ENCODE data around the gene ELF5.

GRCh38 chr11:34558673-34559072, 45.1 kb upstream of the ELF5 start:
- no peak for TF ChIP-seq CTCF (conservative IDR thresholded peaks at IDR 0.05 in 1 of 2, IDR thresholded peaks at IDR 0.05 in 1 of 2; ENCODE audit: low read depth in 1 of 2, low read length in 2 of 2)
- TF ChIP-seq EZH2 (IDR thresholded peaks at IDR 0.05; ENCODE audit: low read length, missing control alignments) = no peak
